ENCODE data around the gene MALRD1. TPM values are rescaled to one million over a fixed set of nuclear protein-coding genes. Genes with fewer than 3 reads are reported as not detected.

Gene MALRD1
- total RNA-seq, 1 donor from 2014 or later = 1.5 TPM

DNA sequence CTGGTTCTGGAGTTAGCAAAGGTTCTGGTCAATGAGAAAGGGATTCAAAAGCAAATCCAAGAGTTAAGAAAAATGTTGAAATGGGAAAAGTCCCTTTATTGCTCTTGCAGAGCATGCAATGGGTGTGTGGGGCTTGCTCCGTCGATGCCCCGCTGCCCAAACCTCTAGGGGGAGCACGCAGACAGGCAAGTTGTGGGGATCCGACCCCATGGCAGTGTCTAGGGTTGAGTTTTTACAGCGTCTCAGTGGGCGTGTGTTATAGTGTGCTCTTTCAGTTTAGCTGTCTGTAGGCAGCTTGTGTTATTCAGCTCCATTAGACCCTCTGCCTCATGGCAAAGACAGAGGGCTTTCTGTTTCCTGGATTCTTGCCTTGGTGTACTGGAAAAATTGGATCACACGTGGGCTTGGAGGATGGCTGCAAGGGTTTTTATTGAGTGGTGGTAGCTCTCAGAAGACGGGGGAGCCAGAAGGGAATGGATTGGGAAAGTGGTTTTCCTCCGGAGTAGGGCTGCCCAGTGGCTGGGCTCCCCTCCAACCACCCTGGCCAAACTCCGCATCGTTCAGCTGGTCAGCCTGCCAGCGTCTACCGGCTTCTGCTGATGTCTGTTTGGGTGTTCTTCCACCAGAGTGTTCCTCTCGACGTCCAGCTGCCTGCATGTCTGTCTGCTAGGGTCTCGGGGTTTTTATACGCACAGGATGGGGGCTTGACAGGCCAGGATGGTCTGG, 665.4 kb downstream of the MALRD1 start:
- TF ChIP-seq, protein P1, sequence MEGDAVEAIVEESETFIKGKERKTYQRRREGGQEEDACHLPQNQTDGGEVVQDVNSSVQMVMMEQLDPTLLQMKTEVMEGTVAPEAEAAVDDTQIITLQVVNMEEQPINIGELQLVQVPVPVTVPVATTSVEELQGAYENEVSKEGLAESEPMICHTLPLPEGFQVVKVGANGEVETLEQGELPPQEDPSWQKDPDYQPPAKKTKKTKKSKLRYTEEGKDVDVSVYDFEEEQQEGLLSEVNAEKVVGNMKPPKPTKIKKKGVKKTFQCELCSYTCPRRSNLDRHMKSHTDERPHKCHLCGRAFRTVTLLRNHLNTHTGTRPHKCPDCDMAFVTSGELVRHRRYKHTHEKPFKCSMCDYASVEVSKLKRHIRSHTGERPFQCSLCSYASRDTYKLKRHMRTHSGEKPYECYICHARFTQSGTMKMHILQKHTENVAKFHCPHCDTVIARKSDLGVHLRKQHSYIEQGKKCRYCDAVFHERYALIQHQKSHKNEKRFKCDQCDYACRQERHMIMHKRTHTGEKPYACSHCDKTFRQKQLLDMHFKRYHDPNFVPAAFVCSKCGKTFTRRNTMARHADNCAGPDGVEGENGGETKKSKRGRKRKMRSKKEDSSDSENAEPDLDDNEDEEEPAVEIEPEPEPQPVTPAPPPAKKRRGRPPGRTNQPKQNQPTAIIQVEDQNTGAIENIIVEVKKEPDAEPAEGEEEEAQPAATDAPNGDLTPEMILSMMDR (IDR thresholded peaks at IDR 0.05; ENCODE audit: unreplicated experiment) = no peak
- no peaks in the 10 kb centered on the region for H3K4me1 Mint-ChIP-seq (ENCODE audit: low read depth)
- no peaks in the 10 kb centered on the region for H3K27me3 Mint-ChIP-seq
- peaks cover 1% of the 10 kb centered on the region for H3K36me3 Mint-ChIP-seq (ENCODE audit: insufficient read depth)
- H3K9me3 Mint-ChIP-seq (ENCODE audit: low read depth) = peaks cover 30% of the 10 kb centered on the region
- H3K4me3 Mint-ChIP-seq (ENCODE audit: low read depth) = no peak overlapping the region
- DNase-seq (ENCODE audit: low spot score, unreplicated experiment) = no peak
- H3K27ac Mint-ChIP-seq = no peak overlapping the region

DNA sequence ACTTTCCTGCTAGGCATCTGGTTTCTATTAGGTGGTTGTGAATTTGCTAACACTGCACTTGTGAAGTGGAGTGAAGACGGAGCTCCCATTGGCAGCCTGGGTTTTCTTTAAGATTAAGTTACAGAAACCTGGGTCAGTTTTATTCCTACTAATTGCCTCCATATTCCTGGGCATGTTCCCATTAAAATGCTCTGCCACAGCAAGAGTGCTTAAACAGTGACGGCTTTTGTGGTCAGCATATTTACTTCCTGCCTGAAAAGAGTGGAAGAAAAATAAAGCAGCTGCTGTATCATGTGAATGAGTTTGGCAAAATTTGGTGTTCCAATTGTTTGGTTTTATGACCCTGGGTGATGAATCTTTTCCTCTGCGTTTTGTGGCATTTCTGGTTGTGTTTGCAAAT, 670.7 kb downstream of the MALRD1 start:
- Mint-ChIP-seq H3K27ac (no peak overlapping the region), H3K27me3 (no peaks in the 10 kb centered on the region), H3K36me3 (ENCODE audit: insufficient read depth) (no peaks in the 10 kb centered on the region), H3K4me1 (ENCODE audit: low read depth) (no peaks in the 10 kb centered on the region), H3K9me3 (ENCODE audit: low read depth) (peaks cover 3% of the 10 kb centered on the region), H3K4me3 (ENCODE audit: low read depth) (no peak overlapping the region)
- TF ChIP-seq, protein P1 (IDR thresholded peaks at IDR 0.05; ENCODE audit: unreplicated experiment) = no peak
- no peak for DNase-seq (ENCODE audit: low spot score, unreplicated experiment)

DNA sequence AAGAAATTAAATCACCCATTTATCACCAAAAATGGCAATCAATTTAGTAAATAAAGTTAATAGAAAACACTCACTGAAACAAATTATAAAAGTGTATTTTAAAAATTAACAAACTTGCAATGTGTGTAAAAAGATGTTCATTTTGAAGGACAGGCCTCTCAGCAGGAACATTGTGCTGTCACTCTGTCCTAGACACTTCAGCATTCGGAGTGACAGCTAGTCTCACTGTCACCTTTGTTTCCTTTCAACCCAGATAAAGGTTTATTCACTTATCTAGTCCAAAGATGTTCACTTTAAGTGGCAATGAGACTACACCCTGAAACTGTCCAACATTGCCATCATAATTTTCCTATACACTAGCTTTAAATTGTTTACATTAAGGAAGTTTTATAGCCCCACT, 675.7 kb downstream of the MALRD1 start:
- H3K27ac Mint-ChIP-seq = no peak overlapping the region
- TF ChIP-seq, protein P1 (IDR thresholded peaks at IDR 0.05; ENCODE audit: unreplicated experiment) = no peak
- H3K9me3 Mint-ChIP-seq (ENCODE audit: low read depth) = peaks cover 4% of the 10 kb centered on the region
- no peak for DNase-seq (ENCODE audit: low spot score, unreplicated experiment)
- no peaks in the 10 kb centered on the region for H3K27me3 Mint-ChIP-seq
- H3K36me3 Mint-ChIP-seq (ENCODE audit: insufficient read depth) = no peaks in the 10 kb centered on the region
- no peaks in the 10 kb centered on the region for H3K4me1 Mint-ChIP-seq (ENCODE audit: low read depth)
- H3K4me3 Mint-ChIP-seq (ENCODE audit: low read depth) = no peak overlapping the region

DNA sequence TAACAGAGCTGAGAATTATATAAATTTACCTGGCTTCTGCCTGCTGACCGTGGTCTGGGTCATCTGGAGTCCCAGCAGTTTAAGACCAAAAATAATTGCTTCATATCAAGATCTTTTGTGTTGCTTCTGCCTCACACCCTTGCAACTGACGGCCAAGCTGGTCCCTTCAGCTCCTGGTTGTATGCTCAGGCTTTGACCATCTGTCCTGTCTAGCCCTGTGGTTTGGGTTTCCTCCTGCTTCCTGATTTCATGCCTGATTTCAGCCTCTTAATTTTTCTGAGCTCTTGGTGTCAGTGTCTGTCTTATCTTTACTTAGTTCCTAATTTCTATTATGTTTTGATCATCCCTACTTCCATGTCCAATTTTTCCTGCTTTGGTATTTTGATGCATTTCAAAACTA, 679.8 kb downstream of the MALRD1 start:
- H3K27ac Mint-ChIP-seq = no peak overlapping the region
- H3K36me3 Mint-ChIP-seq (ENCODE audit: insufficient read depth) = no peaks in the 10 kb centered on the region
- peaks cover 4% of the 10 kb centered on the region for H3K9me3 Mint-ChIP-seq (ENCODE audit: low read depth)
- H3K4me1 Mint-ChIP-seq (ENCODE audit: low read depth) = no peaks in the 10 kb centered on the region
- H3K27me3 Mint-ChIP-seq = no peaks in the 10 kb centered on the region
- TF ChIP-seq, protein P1 (IDR thresholded peaks at IDR 0.05; ENCODE audit: unreplicated experiment) = no peak
- no peak overlapping the region for H3K4me3 Mint-ChIP-seq (ENCODE audit: low read depth)
- DNase-seq (ENCODE audit: low spot score, unreplicated experiment) = no peak

DNA sequence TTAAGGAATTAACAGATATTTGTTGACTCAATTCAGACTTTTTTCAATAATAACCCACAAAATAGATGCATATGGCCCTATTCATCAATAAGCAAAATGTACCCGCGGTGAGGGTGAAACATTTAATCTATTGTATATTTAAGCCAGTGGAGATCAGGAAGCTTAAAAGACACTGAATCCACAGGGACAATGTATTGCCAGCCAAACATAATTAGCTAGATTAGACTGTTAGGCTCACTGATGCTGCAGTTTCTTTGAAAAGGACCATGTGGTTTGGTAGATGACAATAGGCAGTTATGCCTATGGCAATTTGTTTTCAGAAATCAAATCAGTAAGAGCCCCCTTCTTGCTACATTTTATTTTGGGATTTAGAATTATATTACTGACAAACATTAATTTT, 680.4 kb downstream of the MALRD1 start:
- TF ChIP-seq, protein P1 (IDR thresholded peaks at IDR 0.05; ENCODE audit: unreplicated experiment) = no peak
- no peak overlapping the region for H3K27ac Mint-ChIP-seq
- no peaks in the 10 kb centered on the region for H3K27me3 Mint-ChIP-seq
- H3K4me3 Mint-ChIP-seq (ENCODE audit: low read depth) = no peak overlapping the region
- DNase-seq (ENCODE audit: low spot score, unreplicated experiment) = no peak
- H3K9me3 Mint-ChIP-seq (ENCODE audit: low read depth) = peaks cover 4% of the 10 kb centered on the region
- no peaks in the 10 kb centered on the region for H3K36me3 Mint-ChIP-seq (ENCODE audit: insufficient read depth)
- no peaks in the 10 kb centered on the region for H3K4me1 Mint-ChIP-seq (ENCODE audit: low read depth)

Measured in progenitor cell of endocrine pancreas (in vitro differentiated cells).